Measurements from ENCODE around the gene GDA.
"Not testable (repeated sequence)": the region's sequence is repeated elsewhere in the genome, so short reads cannot be mapped to it uniquely, and the experiment has no call there.

The GDA gene

DNA sequence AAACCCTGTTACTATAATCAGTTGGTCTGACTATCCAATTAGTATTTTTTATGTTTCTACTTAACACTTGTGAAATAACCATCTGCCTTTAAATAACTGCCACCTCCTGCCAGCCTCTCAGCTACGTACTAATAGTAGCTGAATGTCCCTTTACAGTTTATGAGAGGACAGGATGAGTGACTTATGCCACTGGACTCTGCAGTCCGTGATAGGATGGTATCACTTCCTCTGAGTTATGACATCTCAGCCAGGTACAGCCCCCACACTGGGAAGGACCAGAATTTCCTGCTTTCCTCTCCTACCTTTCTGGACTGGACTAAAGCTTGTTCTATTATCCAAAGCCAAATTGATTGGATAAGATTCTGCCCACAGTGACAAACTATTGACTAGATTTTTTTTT lies 112.8 kb downstream of the GDA start:
- no peak overlapping the region for H3K4me3 ChIP-seq (ENCODE audit: low read depth, low read length)
- no peak for DNase-seq (ENCODE audit: low read depth)
- TF ChIP-seq, protein P1, sequence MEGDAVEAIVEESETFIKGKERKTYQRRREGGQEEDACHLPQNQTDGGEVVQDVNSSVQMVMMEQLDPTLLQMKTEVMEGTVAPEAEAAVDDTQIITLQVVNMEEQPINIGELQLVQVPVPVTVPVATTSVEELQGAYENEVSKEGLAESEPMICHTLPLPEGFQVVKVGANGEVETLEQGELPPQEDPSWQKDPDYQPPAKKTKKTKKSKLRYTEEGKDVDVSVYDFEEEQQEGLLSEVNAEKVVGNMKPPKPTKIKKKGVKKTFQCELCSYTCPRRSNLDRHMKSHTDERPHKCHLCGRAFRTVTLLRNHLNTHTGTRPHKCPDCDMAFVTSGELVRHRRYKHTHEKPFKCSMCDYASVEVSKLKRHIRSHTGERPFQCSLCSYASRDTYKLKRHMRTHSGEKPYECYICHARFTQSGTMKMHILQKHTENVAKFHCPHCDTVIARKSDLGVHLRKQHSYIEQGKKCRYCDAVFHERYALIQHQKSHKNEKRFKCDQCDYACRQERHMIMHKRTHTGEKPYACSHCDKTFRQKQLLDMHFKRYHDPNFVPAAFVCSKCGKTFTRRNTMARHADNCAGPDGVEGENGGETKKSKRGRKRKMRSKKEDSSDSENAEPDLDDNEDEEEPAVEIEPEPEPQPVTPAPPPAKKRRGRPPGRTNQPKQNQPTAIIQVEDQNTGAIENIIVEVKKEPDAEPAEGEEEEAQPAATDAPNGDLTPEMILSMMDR (IDR thresholded peaks at IDR 0.05; ENCODE audit: control insufficient read depth, extremely low read depth, insufficient read depth) = no peak

GRCh38 chr9:72263572-72263971 lies 114.3 kb downstream of the GDA start:
- TF ChIP-seq, protein P1 (IDR thresholded peaks at IDR 0.05; ENCODE audit: control insufficient read depth, extremely low read depth, insufficient read depth) = no peak
- no peak overlapping the region for H3K4me3 ChIP-seq (ENCODE audit: low read depth, low read length)
- no peak for DNase-seq (ENCODE audit: low read depth)

DNA sequence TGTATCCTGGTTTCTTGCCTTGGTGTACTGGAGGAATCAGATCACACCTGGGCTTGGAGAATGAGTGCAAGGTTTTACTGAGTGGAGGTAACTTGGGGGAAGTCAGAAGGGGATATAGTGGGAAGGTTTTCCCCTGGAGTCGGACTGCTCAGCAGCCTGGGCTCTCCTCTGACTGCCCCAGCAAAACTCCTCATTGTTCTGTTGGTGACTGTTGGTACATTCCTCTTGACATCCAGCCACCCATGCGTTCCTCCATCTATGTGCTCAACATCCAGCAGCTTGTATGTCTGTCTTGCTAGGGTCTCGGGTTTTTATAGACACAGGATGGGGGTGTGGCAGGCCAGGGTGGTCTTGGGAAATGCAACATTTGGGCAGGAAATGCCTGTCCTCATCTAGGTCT lies 119.7 kb downstream of the GDA start:
- TF ChIP-seq, protein P1 (IDR thresholded peaks at IDR 0.05; ENCODE audit: control insufficient read depth, extremely low read depth, insufficient read depth) = no peak
- no peak overlapping the region for H3K4me3 ChIP-seq (ENCODE audit: low read depth, low read length)
- DNase-seq (ENCODE audit: low read depth) = no peak

DNA sequence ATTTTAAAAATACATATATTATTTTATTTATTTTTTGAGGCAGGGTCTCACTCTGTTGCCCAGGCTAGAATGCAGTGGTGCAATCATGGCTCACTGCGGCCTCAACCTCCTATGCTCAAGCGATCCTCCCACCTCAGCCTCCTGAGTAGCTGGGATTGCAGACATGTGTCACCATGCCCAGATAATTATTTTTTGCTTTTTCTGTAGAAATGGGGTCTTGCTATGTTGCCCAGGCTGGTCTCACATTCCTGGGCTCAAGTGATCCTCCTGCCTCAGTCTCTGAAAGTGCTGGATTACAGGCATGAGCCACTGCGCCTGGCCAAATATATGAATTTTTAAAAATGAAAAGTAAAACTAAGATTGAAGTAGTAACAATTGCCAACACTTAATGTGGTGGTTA lies 121.1 kb downstream of the GDA start:
- H3K4me3 ChIP-seq (ENCODE audit: low read depth, low read length); DNase-seq (ENCODE audit: low read depth): not testable (repeated sequence)

DNA sequence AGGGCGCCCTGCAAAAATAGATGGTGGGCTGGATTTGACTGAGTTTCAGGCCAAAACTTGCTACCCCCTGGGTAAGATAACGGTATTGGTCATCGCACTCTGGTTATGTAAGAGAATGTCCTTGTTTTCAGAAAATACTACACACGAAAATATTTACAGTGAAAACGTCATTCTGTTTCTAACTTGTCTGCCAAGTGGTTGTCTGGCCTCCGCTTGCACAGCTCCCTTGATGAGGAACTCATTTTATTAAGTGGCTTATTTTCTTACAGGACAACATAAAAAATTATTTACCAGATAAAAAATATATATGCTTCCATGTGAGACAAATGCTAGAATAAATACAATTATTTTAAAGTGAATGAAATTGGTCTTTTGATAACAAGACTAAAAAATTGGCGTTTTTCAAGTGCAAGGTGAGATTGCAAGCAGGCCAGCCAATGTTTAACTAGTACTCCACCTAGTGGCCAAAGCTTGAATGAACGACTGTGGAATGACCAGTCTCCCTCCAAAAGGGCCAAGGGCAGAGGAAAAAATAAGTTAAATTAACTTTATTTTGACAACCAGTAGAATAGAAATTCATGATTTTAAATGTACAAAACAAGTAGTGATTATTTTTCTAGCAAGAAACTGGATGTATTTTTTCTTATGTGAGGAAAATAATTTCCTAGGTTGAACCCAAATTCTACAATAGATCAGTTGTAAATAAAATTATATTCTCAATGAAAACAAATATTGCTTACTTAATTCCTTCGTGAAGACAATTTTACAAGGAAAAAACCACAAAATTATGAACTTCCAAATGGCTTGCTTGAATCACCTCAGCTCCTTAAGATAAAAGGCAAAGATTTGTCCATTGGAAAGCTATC lies 122.6 kb downstream of the GDA start:
- TF ChIP-seq, protein P1 (IDR thresholded peaks at IDR 0.05; ENCODE audit: control insufficient read depth, extremely low read depth, insufficient read depth) = peak; percentile 82
- DNase-seq (ENCODE audit: low read depth) = no peak
- H3K4me3 ChIP-seq (ENCODE audit: low read depth, low read length) = no peak overlapping the region

DNA sequence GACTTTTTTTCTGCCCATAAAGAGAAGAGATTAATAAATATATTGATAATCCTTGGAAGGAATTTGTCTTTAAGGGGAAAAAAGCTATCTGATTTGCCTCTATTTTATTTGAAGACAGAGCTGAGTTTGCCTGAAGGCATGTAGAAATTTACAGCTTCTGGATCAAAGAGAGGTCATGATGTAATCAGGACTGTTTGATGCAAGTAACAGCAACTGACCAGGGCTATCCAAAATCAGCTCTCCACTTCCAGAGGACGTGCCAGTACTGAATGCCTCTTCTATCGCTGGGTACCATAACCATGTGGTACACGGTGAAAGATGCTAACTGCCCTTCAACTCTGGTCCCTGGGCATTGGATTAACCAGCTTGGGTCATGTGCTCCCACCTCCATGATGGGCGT lies 125.2 kb downstream of the GDA start:
- DNase-seq (ENCODE audit: low read depth) = no peak
- H3K4me3 ChIP-seq (ENCODE audit: low read depth, low read length) = no peak overlapping the region
- TF ChIP-seq, protein P1 (IDR thresholded peaks at IDR 0.05; ENCODE audit: control insufficient read depth, extremely low read depth, insufficient read depth) = no peak

GRCh38 chr9:72274916-72275315 lies 125.7 kb downstream of the GDA start:
- no peak overlapping the region for H3K4me3 ChIP-seq (ENCODE audit: low read depth, low read length)
- no peak for DNase-seq (ENCODE audit: low read depth)
- TF ChIP-seq, protein P1 (IDR thresholded peaks at IDR 0.05; ENCODE audit: control insufficient read depth, extremely low read depth, insufficient read depth) = no peak

All from LNCaP clone FGC (cell line).